Liver (tissue), 9 donors: ENCODE measurements around the gene ARHGEF19. TPM values are rescaled to one million over a fixed set of nuclear protein-coding genes. Genes with fewer than 3 reads are reported as not detected.
"Not testable (repeated sequence)": the region's sequence is repeated elsewhere in the genome, so short reads cannot be mapped to it uniquely, and the experiment has no call there.

Source experiments
- DNase-seq: peaks from one replicate; pipeline ENCODE4 v3.0.0-alpha.2; 2017; ENCODE audit warnings: low spot score
- H3K27ac ChIP-seq, 2 donors: one replicate each; pipeline ENCODE4 v1.7.0; 2013; ENCODE audit warnings: inconsistent platforms in 2 of 2, low read length in 2 of 2, control low read depth in 1 of 2, low read depth in 1 of 2, mild to moderate bottlenecking in 1 of 2
- H3K27me3 ChIP-seq, 4 donors: one replicate each; pipeline versions ENCODE4 v1.6.1 to v1.7.0; 2013; ENCODE audit warnings: low read length in 3 of 4, inconsistent platforms in 1 of 4, mild to moderate bottlenecking in 1 of 4, moderate library complexity in 1 of 4; ENCODE audit not compliant: control insufficient read depth in 4 of 4, insufficient read depth in 4 of 4
- H3K36me3 ChIP-seq, 4 donors: one replicate each; pipeline versions ENCODE4 v1.6.1 to v1.7.0; 2013; ENCODE audit warnings: low read length in 3 of 4, mild to moderate bottlenecking in 3 of 4, low read depth in 1 of 4, moderate library complexity in 1 of 4; ENCODE audit not compliant: control insufficient read depth in 4 of 4, insufficient read depth in 3 of 4
- H3K4me1 ChIP-seq, 4 donors: one replicate each; pipeline versions ENCODE4 v1.6.1 to v1.7.0; 2013; ENCODE audit warnings: low read length in 3 of 4, mild to moderate bottlenecking in 3 of 4, moderate library complexity in 1 of 4; ENCODE audit not compliant: control insufficient read depth in 4 of 4, insufficient read depth in 4 of 4
- H3K4me3 ChIP-seq, 3 donors: one replicate each; pipeline versions ENCODE4 v1.6.1 to v1.7.0; 2013; ENCODE audit warnings: low read length in 3 of 3, control low read depth in 1 of 3, low read depth in 1 of 3, mild to moderate bottlenecking in 1 of 3
- H3K9ac ChIP-seq, 2 donors: one replicate each; pipeline ENCODE4 v1.7.0; 2013; ENCODE audit warnings: low read length in 2 of 2, mild to moderate bottlenecking in 2 of 2, moderate library complexity in 2 of 2, control low read depth in 1 of 2, low read depth in 1 of 2
- H3K9me3 ChIP-seq, 4 donors: one replicate each; pipeline versions ENCODE4 v1.6.1 to v1.7.0; 2013; ENCODE audit warnings: low read length in 3 of 4; ENCODE audit not compliant: control insufficient read depth in 4 of 4
- FOXA2 ChIP-seq: IDR thresholded peaks from 2 replicates; pipeline ENCODE4 v1.6.1; 2016; ENCODE audit warnings: antibody characterized with exemption
- GABPA ChIP-seq, 2 donors: IDR thresholded peaks in 1 of 2; conservative IDR thresholded peaks in 1 of 2; 2 replicates each; pipeline ENCODE4 v1.6.1; 2016; ENCODE audit warnings: antibody characterized with exemption in 2 of 2, mild to moderate bottlenecking in 1 of 2, moderate library complexity in 1 of 2
- HNF4A ChIP-seq, 2 donors: conservative IDR thresholded peaks; 2 replicates each; pipeline ENCODE4 v1.6.1; 2016; ENCODE audit warnings: antibody characterized with exemption in 2 of 2, mild to moderate bottlenecking in 2 of 2
- HNF4G ChIP-seq: IDR thresholded peaks from 2 replicates; pipeline ENCODE4 v1.6.1; 2016; ENCODE audit warnings: antibody characterized with exemption
- JUND ChIP-seq, 2 donors: IDR thresholded peaks; 2 replicates each; pipeline ENCODE4 v1.6.1; 2016; ENCODE audit warnings: antibody characterized with exemption in 2 of 2
- RXRA ChIP-seq, 2 donors: IDR thresholded peaks; 2 replicates each; pipeline ENCODE4 v1.6.1; 2017 to 2018; ENCODE audit warnings: antibody characterized with exemption in 2 of 2, mild to moderate bottlenecking in 1 of 2
- SP1 ChIP-seq: IDR thresholded peaks from 2 replicates; pipeline ENCODE4 v1.6.1; 2018; ENCODE audit warnings: antibody characterized with exemption, mild to moderate bottlenecking
- TAF1 ChIP-seq: conservative IDR thresholded peaks from 2 replicates; pipeline ENCODE4 v1.6.1; 2016; ENCODE audit warnings: antibody characterized with exemption, mild to moderate bottlenecking
- YY1 ChIP-seq: IDR thresholded peaks from 2 replicates; pipeline ENCODE4 v1.6.1; 2016; ENCODE audit warnings: antibody characterized with exemption, mild to moderate bottlenecking
- WGBS: extraction: QIAGEN DNeasy Blood & Tissue Kit; methylation state at CpG from one replicate; pipeline ENCODE4 v1.1.7; 2013; 5-methylcytosine and 5-hydroxymethylcytosine counted together
- polyA plus RNA-seq, 2 donors: library from polyadenylated mRNA; stranded (reverse) in 1 of 2; unstranded in 1 of 2; fragments of 200-250 nt in 1 of 2; fragments of >200 nt in 1 of 2; fragmentation: Nextera tagmentation in 1 of 2; extraction: Ambion mirVana in 1 of 2; gene quantifications; one replicate each; pipeline versions ENCODE4 v1.2.1 to v1.2.3, GENCODE V29; 2013 to 2015
- total RNA-seq, 2 donors: library from RNA; depleted of rRNA; stranded (reverse); fragments of >200 nt; gene quantifications; one replicate each; pipeline ENCODE4 v1.2.3, GENCODE V29; 2014
- TF ChIP-seq, protein P1 (sequence below): fragments of 150-350 bp; IDR thresholded peaks from 2 replicates; pipeline ENCODE4 v1.5.1; 2017; ENCODE audit warnings: improper control_type of control experiment, low read depth, low read length; ENCODE audit not compliant: missing input control
- TF ChIP-seq, protein P2 (sequence below): IDR thresholded peaks from 2 replicates; pipeline ENCODE4 v1.6.1; 2016; ENCODE audit warnings: antibody characterized with exemption
- TF ChIP-seq, protein P3 (sequence below): IDR thresholded peaks from 2 replicates; pipeline ENCODE4 v1.6.1; 2016; ENCODE audit warnings: antibody characterized with exemption
- TF ChIP-seq, protein P4 (sequence below): IDR thresholded peaks from 2 replicates; pipeline ENCODE4 v1.6.1; 2016; ENCODE audit warnings: antibody characterized with exemption
- TF ChIP-seq, protein P5 (sequence below): IDR thresholded peaks from 2 replicates; pipeline ENCODE4 v1.6.1; 2016; ENCODE audit warnings: antibody characterized with exemption, mild to moderate bottlenecking
- donor health status: healthy.
- donor health status: healthy.
- donor health status: healthy.
- donor health status: healthy.
- donor health status: healthy.

ARHGEF19 gene
- total and polyA plus RNA-seq, 4 donors: 0.79 to 3.2 (median 2.5) TPM

DNA sequence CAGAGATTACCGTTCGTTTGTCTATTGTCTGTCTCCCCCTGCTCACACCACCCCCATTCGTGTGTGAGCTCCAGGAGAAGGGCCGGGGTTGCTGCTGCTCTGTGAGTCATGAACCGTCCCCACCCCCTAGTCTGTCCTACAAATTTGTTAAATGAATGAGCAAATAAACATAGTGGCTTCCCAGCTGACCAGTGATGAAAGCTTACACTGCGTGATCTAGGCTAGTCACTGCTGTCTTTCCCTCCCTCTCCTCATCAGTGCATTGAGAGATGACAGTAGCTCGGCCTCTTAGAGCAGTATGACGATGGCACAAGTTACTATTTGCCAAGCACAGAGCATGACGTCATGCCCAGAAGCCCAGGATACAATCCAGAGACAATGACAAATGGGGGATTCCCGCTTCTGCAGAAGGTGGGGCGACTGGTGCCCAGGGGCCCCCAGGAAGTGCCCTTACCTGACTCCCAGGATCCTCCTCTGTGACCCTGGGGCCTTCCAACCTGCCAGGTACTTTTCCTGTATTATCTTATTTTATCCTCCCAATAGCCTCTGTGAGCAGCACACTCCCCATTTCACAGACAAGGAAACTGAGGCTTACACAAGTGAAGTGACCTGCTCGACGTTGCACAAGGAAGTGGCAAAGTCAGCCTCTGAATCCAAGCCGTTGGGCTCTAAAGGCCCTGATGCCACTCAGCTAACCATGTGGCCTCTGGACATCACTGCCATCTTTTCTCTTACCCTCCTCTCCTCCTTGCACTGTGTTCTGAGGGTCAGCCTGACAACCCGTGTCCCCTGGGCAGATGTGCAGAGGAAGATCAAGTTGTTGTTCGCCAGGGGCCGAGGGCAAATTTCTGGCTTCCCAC, 48.0 kb downstream of the ARHGEF19 start:
- DNase-seq: no peak
- Histone ChIP-seq H3K4me3 (no peak overlapping the region), H3K27me3 (no peaks in the 10 kb centered on the region), H3K9ac (no peak overlapping the region), H3K27ac (no peak overlapping the region), H3K36me3 (no peaks in the 10 kb centered on the region), H3K4me1 (peaks cover 0 to 2% (median under 1%) of the 10 kb centered on the region in 4 donors), H3K9me3 (no peaks in the 10 kb centered on the region)
- TF ChIP-seq HNF4G (no peak), RXRA (IDR thresholded peaks at IDR 0.05) (peak in 1 of 2 donors; percentile 36), SP1 (peak; percentile 26), HNF4A (conservative IDR thresholded peaks at IDR 0.05) (no peak), JUND (IDR thresholded peaks at IDR 0.05) (peak in 1 of 2 donors; percentile 14), TAF1 (no peak), YY1 (no peak)
- TF ChIP-seq, protein P1, sequence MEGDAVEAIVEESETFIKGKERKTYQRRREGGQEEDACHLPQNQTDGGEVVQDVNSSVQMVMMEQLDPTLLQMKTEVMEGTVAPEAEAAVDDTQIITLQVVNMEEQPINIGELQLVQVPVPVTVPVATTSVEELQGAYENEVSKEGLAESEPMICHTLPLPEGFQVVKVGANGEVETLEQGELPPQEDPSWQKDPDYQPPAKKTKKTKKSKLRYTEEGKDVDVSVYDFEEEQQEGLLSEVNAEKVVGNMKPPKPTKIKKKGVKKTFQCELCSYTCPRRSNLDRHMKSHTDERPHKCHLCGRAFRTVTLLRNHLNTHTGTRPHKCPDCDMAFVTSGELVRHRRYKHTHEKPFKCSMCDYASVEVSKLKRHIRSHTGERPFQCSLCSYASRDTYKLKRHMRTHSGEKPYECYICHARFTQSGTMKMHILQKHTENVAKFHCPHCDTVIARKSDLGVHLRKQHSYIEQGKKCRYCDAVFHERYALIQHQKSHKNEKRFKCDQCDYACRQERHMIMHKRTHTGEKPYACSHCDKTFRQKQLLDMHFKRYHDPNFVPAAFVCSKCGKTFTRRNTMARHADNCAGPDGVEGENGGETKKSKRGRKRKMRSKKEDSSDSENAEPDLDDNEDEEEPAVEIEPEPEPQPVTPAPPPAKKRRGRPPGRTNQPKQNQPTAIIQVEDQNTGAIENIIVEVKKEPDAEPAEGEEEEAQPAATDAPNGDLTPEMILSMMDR: no peak
- 66% methylated on average over 17 of the region's 17 CpGs for WGBS

DNA sequence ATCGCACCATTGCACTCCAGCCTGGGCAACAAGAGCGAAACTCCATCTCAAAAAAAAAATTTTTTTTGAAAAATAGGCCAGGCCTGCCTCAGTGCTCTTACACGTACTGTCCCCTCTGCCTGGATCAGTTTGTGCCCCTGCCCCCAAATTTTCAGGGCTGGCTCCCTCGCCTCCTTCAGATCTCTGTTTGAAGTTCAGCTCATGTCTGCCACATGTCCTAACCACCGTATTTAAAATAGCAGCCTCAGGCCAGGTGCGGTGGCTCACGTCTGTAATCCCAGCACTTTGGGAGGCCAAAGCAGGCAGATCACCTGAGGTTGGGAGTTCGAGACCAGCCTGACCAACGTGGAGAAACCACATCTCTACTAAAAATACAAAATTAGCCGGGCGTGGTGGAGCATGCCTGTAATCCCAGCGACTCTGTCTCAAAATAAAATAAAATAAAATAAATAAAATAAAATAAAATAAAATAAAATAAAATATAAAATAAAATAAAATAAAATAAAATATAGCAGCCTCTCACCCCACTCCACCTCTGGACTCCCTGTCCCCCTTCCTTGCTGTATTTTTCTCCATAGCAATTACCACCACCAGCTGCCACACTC, 48.7 kb downstream of the ARHGEF19 start:
- WGBS: 91% methylated on average over 12 of the region's 12 CpGs
- H3K4me3 ChIP-seq, H3K9ac ChIP-seq, H3K27me3 ChIP-seq, H3K36me3 ChIP-seq, DNase-seq, H3K27ac ChIP-seq, H3K4me1 ChIP-seq, H3K9me3 ChIP-seq: not testable (repeated sequence)

DNA sequence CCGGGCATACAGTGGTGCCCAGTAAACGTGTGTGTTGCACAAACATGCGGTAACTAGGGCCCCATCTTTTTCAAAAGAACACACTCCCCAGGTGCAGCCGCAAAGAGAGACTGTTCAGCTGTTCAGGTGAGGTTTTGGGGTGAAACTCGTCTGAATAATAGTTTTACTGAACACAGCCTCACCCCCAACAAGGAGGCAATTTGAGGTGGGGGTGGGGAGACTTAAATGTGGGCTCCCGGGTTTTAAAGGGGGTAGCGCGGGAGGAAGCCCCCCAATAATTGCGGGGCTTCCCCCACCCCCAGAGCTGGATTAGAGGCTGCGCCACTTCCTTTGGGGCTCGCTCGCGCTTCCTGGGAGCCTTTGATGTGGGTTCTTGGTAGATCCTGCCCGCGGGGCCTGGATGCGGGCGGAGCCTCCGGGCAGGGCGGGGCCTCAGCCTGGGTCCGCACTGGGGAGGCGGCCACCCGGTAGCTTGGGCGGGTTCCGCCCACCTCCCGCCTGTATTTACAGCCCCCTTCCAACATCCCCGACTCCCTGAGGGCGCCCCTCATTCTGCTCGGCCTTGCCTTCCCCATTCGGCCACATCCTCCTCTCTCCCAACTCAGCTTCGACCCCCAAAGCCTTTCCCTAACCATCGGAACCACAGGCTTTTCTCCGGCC, 50.2 kb downstream of the ARHGEF19 start:
- peaks cover 0 to 1% (median 0%) of the 10 kb centered on the region in 4 donors for H3K4me1 ChIP-seq
- H3K4me3 ChIP-seq: no peak overlapping the region
- DNase-seq: no peak
- no peaks in the 10 kb centered on the region for H3K9me3 ChIP-seq
- TF ChIP-seq YY1 (no peak), FOXA2 (no peak), HNF4G (no peak), GABPA (IDR thresholded peaks at IDR 0.05 in 1 of 2, conservative IDR thresholded peaks at IDR 0.05 in 1 of 2) (no peak), SP1 (no peak), JUND (IDR thresholded peaks at IDR 0.05) (no peak), RXRA (IDR thresholded peaks at IDR 0.05) (no peak)
- TF ChIP-seq, protein P2, sequence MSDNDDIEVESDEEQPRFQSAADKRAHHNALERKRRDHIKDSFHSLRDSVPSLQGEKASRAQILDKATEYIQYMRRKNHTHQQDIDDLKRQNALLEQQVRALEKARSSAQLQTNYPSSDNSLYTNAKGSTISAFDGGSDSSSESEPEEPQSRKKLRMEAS: no peak
- TF ChIP-seq, protein P3, sequence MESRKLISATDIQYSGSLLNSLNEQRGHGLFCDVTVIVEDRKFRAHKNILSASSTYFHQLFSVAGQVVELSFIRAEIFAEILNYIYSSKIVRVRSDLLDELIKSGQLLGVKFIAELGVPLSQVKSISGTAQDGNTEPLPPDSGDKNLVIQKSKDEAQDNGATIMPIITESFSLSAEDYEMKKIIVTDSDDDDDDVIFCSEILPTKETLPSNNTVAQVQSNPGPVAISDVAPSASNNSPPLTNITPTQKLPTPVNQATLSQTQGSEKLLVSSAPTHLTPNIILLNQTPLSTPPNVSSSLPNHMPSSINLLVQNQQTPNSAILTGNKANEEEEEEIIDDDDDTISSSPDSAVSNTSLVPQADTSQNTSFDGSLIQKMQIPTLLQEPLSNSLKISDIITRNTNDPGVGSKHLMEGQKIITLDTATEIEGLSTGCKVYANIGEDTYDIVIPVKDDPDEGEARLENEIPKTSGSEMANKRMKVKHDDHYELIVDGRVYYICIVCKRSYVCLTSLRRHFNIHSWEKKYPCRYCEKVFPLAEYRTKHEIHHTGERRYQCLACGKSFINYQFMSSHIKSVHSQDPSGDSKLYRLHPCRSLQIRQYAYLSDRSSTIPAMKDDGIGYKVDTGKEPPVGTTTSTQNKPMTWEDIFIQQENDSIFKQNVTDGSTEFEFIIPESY: no peak
- TF ChIP-seq, protein P4, sequence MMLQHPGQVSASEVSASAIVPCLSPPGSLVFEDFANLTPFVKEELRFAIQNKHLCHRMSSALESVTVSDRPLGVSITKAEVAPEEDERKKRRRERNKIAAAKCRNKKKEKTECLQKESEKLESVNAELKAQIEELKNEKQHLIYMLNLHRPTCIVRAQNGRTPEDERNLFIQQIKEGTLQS: no peak
- TF ChIP-seq, protein P5, sequence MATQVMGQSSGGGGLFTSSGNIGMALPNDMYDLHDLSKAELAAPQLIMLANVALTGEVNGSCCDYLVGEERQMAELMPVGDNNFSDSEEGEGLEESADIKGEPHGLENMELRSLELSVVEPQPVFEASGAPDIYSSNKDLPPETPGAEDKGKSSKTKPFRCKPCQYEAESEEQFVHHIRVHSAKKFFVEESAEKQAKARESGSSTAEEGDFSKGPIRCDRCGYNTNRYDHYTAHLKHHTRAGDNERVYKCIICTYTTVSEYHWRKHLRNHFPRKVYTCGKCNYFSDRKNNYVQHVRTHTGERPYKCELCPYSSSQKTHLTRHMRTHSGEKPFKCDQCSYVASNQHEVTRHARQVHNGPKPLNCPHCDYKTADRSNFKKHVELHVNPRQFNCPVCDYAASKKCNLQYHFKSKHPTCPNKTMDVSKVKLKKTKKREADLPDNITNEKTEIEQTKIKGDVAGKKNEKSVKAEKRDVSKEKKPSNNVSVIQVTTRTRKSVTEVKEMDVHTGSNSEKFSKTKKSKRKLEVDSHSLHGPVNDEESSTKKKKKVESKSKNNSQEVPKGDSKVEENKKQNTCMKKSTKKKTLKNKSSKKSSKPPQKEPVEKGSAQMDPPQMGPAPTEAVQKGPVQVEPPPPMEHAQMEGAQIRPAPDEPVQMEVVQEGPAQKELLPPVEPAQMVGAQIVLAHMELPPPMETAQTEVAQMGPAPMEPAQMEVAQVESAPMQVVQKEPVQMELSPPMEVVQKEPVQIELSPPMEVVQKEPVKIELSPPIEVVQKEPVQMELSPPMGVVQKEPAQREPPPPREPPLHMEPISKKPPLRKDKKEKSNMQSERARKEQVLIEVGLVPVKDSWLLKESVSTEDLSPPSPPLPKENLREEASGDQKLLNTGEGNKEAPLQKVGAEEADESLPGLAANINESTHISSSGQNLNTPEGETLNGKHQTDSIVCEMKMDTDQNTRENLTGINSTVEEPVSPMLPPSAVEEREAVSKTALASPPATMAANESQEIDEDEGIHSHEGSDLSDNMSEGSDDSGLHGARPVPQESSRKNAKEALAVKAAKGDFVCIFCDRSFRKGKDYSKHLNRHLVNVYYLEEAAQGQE: no peak
- H3K27ac ChIP-seq: no peak overlapping the region
- no peaks in the 10 kb centered on the region for H3K27me3 ChIP-seq
- no peak overlapping the region for H3K9ac ChIP-seq
- no peaks in the 10 kb centered on the region for H3K36me3 ChIP-seq
- WGBS: 56% methylated on average over 32 of the region's 32 CpGs
